Caco-2 (cell line): ENCODE data around the gene GALNT18. TPM values are rescaled to one million over a fixed set of nuclear protein-coding genes. Genes with fewer than 3 reads are reported as not detected.

Source experiments
- BruUV-seq: library from RNA; stranded (reverse); fragments of 400-500 nt; replicated peaks from 2 replicates; lab custom pipeline; 2021; lab: Mats Ljungman, UMichigan
- CTCF ChIA-PET: fragments of 300-600 bp; sonication (Branson Sonifier 250); formaldehyde crosslinking; loops from one replicate; lab custom pipeline; 2022; ENCODE audit warnings: antibody characterized with exemption; lab: Charles Lee
- POLR2A ChIA-PET: fragments of 300-600 bp; sonication (Branson Sonifier 250); formaldehyde crosslinking; loops from one replicate; lab custom pipeline; 2022; ENCODE audit warnings: antibody characterized with exemption; lab: Charles Lee
- DNase-seq, 2 experiments: peaks; one replicate each; pipeline versions ENCODE4 v3.0.0 to v3.0.0-alpha.2; 2020 to 2022
- H3K27me3 ChIP-seq: replicated peaks from 2 replicates; pipeline ENCODE4 v1.6.0; 2011; ENCODE audit warnings: low read length; ENCODE audit not compliant: control insufficient read depth, insufficient read depth
- H3K36me3 ChIP-seq: 2 replicates; pipeline ENCODE4 v1.5.1; 2011; ENCODE audit warnings: low read length; ENCODE audit not compliant: control insufficient read depth, insufficient read depth
- H3K4me1 ChIP-seq: fragments of 250-450 bp; sonication (Bioruptor Pico); 2 replicates; pipeline ENCODE4 v1.5.1; 2020; ENCODE audit warnings: mild to moderate bottlenecking
- H3K4me3 ChIP-seq: 2 replicates; pipeline ENCODE4 v1.5.1; 2011; ENCODE audit warnings: low read depth, mild to moderate bottlenecking, control low read depth, low read length
- H3K9me3 ChIP-seq: fragments of 250-450 bp; sonication (Bioruptor Pico); 2 replicates; pipeline ENCODE4 v1.5.1; 2020; ENCODE audit warnings: mild to moderate bottlenecking, moderate library complexity
- H3K27ac Mint-ChIP-seq: one replicate; pipeline ENCODE4 v1.8.0; 2022; ENCODE audit warnings: mixed read lengths; ENCODE audit not compliant: unreplicated experiment
- H3K27me3 Mint-ChIP-seq: one replicate; pipeline ENCODE4 v1.8.0; 2022; ENCODE audit warnings: mixed read lengths; ENCODE audit not compliant: insufficient read depth, unreplicated experiment
- H3K36me3 Mint-ChIP-seq: one replicate; pipeline ENCODE4 v1.8.0; 2022; ENCODE audit warnings: mild to moderate bottlenecking, mixed read lengths; ENCODE audit not compliant: insufficient read depth, unreplicated experiment
- H3K4me1 Mint-ChIP-seq: one replicate; pipeline ENCODE4 v1.8.0; 2022; ENCODE audit warnings: low read depth, mixed read lengths; ENCODE audit not compliant: unreplicated experiment
- H3K4me3 Mint-ChIP-seq: one replicate; pipeline ENCODE4 v1.8.0; 2022; ENCODE audit warnings: mild to moderate bottlenecking, moderate library complexity, mixed read lengths; ENCODE audit not compliant: unreplicated experiment
- H3K9me3 Mint-ChIP-seq: one replicate; pipeline ENCODE4 v1.8.0; 2022; ENCODE audit warnings: mixed read lengths; ENCODE audit not compliant: unreplicated experiment
- CTCF ChIP-seq, 2 experiments: fragments of 200-600 bp in 1 of 2; IDR thresholded peaks; 1 replicate in 1 of 2; 2 replicates in 1 of 2; pipeline versions ENCODE4 v1.5.1 to v1.8.0; 2011 to 2022; ENCODE audit warnings: antibody characterized with exemption in 1 of 2, control low read depth in 1 of 2, inconsistent platforms in 1 of 2, low read depth in 1 of 2, low read length in 1 of 2, mild to moderate bottlenecking in 1 of 2, moderate library complexity in 1 of 2; ENCODE audit not compliant: insufficient read depth in 1 of 2, severe bottlenecking in 1 of 2, unreplicated experiment in 1 of 2
- intact Hi-C: fragments of 100-400 bp; cut with micrococcal nuclease; formaldehyde crosslinking; loops from one replicate; pipeline ENCODE4 v1.10.0; 2022; ENCODE audit not compliant: unreplicated experiment
- total RNA-seq: library from RNA; stranded (reverse); gene quantifications from 2 replicates; pipeline ENCODE4 v1.2.3, GENCODE V29; 2022

GALNT18 gene
- total RNA-seq, 1 experiment from 2014 or later = 0.43 TPM

- no TSS peak for BruUV-seq
- POLR2A ChIA-PET = no interaction called here
- Mint-ChIP-seq H3K27me3 (peaks cover 8% of the 10 kb centered on the region), H3K36me3 (no peaks in the 10 kb centered on the region), H3K9me3 (no peaks in the 10 kb centered on the region), H3K4me3 (no peak overlapping the region), H3K4me1 (no peaks in the 10 kb centered on the region), H3K27ac (no peak overlapping the region)
- Histone ChIP-seq H3K27me3 (no peaks in the 10 kb centered on the region; the same call in 1 of the 2 replicates), H3K4me3 (no peak overlapping the region), H3K9me3 (no peaks in the 10 kb centered on the region), H3K36me3 (no peaks in the 10 kb centered on the region), H3K4me1 (no peaks in the 10 kb centered on the region)
- CTCF ChIA-PET = no interaction called here
- no peak for DNase-seq
- intact Hi-C loops = no loop called here
- no peak for TF ChIP-seq CTCF (IDR thresholded peaks at IDR 0.05; ENCODE audit: insufficient read depth in 1 of 2, low read depth in 1 of 2, low read length in 1 of 2, severe bottlenecking in 1 of 2, unreplicated experiment in 1 of 2)
Observed at GRCh38 chr11:11253995-11254394, 367.8 kb downstream of the GALNT18 start.

GRCh38 chr11:11253497-11253896 lies 368.3 kb downstream of the GALNT18 start:
- H3K36me3 Mint-ChIP-seq = no peaks in the 10 kb centered on the region
- no TSS peak for BruUV-seq
- H3K4me1 Mint-ChIP-seq = no peaks in the 10 kb centered on the region
- no peak overlapping the region for H3K4me3 Mint-ChIP-seq
- peaks cover 8% of the 10 kb centered on the region for H3K27me3 Mint-ChIP-seq
- CTCF ChIA-PET = no interaction called here
- no peak overlapping the region for H3K4me3 ChIP-seq
- POLR2A ChIA-PET = no interaction called here
- intact Hi-C loops = no loop called here
- H3K9me3 ChIP-seq = no peaks in the 10 kb centered on the region
- no peak overlapping the region for H3K27ac Mint-ChIP-seq
- no peak for TF ChIP-seq CTCF (IDR thresholded peaks at IDR 0.05; ENCODE audit: insufficient read depth in 1 of 2, low read depth in 1 of 2, low read length in 1 of 2, severe bottlenecking in 1 of 2, unreplicated experiment in 1 of 2)
- H3K9me3 Mint-ChIP-seq = no peaks in the 10 kb centered on the region
- no peaks in the 10 kb centered on the region for H3K36me3 ChIP-seq
- no peak for DNase-seq
- H3K27me3 ChIP-seq = no peaks in the 10 kb centered on the region; the same call in 1 of the 2 replicates
- no peaks in the 10 kb centered on the region for H3K4me1 ChIP-seq

GRCh38 chr11:11252403-11252802 lies 369.4 kb downstream of the GALNT18 start:
- Histone ChIP-seq H3K27me3 (no peaks in the 10 kb centered on the region; the same call in 1 of the 2 replicates), H3K36me3 (no peaks in the 10 kb centered on the region), H3K4me1 (no peaks in the 10 kb centered on the region), H3K4me3 (no peak overlapping the region), H3K9me3 (no peaks in the 10 kb centered on the region)
- CTCF ChIA-PET = no interaction called here
- H3K27ac Mint-ChIP-seq = no peak overlapping the region
- peaks cover 10% of the 10 kb centered on the region for H3K27me3 Mint-ChIP-seq
- H3K36me3 Mint-ChIP-seq = peaks cover 3% of the 10 kb centered on the region
- peaks cover 1% of the 10 kb centered on the region for H3K9me3 Mint-ChIP-seq
- no TSS peak for BruUV-seq
- H3K4me1 Mint-ChIP-seq = no peaks in the 10 kb centered on the region
- POLR2A ChIA-PET = no interaction called here
- no peak for TF ChIP-seq CTCF (IDR thresholded peaks at IDR 0.05; ENCODE audit: insufficient read depth in 1 of 2, low read depth in 1 of 2, low read length in 1 of 2, severe bottlenecking in 1 of 2, unreplicated experiment in 1 of 2)
- DNase-seq = no peak
- intact Hi-C loops = no loop called here
- H3K4me3 Mint-ChIP-seq = no peak overlapping the region
